K562 (cell line): ENCODE measurements around the gene LRRC8E. TPM values are rescaled to one million over a fixed set of nuclear protein-coding genes. Genes with fewer than 3 reads are reported as not detected.

Source experiments
- ATF7 ChIP-seq: fragments of 450-650 bp; IDR thresholded peaks from 2 replicates; pipeline ENCODE4 v1.7.1; 2014; ENCODE audit warnings: mild to moderate bottlenecking, moderate library complexity
- KLF1 ChIP-seq: fragments of 450-650 bp; IDR thresholded peaks from 2 replicates; pipeline ENCODE4 v1.6.1; 2016; ENCODE audit warnings: missing genetic modification characterization, missing compliant biosample characterization
- KLF13 ChIP-seq: fragments of 450-650 bp; IDR thresholded peaks from 2 replicates; pipeline ENCODE4 v1.6.1; 2016; ENCODE audit warnings: missing genetic modification characterization, low read depth, mild to moderate bottlenecking, missing compliant biosample characterization, moderate library complexity, borderline replicate concordance
- MAFG ChIP-seq: fragments of 450-650 bp; conservative IDR thresholded peaks from 2 replicates; pipeline ENCODE4 v1.6.1; 2016; ENCODE audit warnings: missing genetic modification characterization, missing compliant biosample characterization
- MEIS2 ChIP-seq: fragments of 450-650 bp; IDR thresholded peaks from 2 replicates; pipeline ENCODE4 v1.6.1; 2014; ENCODE audit warnings: mild to moderate bottlenecking; ENCODE audit not compliant: partially characterized antibody
- MTA2 ChIP-seq: fragments of 450-650 bp; IDR thresholded peaks from 2 replicates; pipeline ENCODE4 v1.6.1; 2016; ENCODE audit warnings: low read depth
- NELFE ChIP-seq: IDR thresholded peaks from 2 replicates; pipeline ENCODE4 v1.6.1; 2011; ENCODE audit warnings: mild to moderate bottlenecking; ENCODE audit not compliant: insufficient read depth, insufficient read length
- NFATC3 ChIP-seq: fragments of 450-650 bp; IDR thresholded peaks from 2 replicates; pipeline ENCODE4 v1.6.1; 2017; ENCODE audit warnings: mild to moderate bottlenecking
- SMARCA5 ChIP-seq: fragments of 450-650 bp; IDR thresholded peaks from 2 replicates; pipeline ENCODE4 v1.6.1; 2016
- SRF ChIP-seq, 2 experiments: fragments of 250-450, 450-650 bp in 1 of 2; sonication (Bioruptor Pico) in 1 of 2; sonication (generic) in 1 of 2; formaldehyde crosslinking; IDR thresholded peaks; 2 replicates each; pipeline versions ENCODE4 v1.5.0 to v1.5.1; 2020 to 2022; ENCODE audit warnings: mild to moderate bottlenecking in 1 of 2, missing genetic modification reagents in 1 of 2
- SUPT5H ChIP-seq: fragments of 450-650 bp; IDR thresholded peaks from 2 replicates; pipeline ENCODE4 v1.6.1; 2016
- TFE3 ChIP-seq: fragments of 450-650 bp; formaldehyde crosslinking; IDR thresholded peaks from 2 replicates; pipeline ENCODE4 v1.4.0; 2020; ENCODE audit warnings: mild to moderate bottlenecking, mixed read lengths
- TRIM24 ChIP-seq, 2 experiments: fragments of 450-650 bp; IDR thresholded peaks; 2 replicates each; pipeline ENCODE4 v1.6.1; 2016
- ZFP1 ChIP-seq: fragments of 450-650 bp; formaldehyde crosslinking; IDR thresholded peaks from 2 replicates; pipeline ENCODE4 v1.4.0; 2020; ENCODE audit warnings: mild to moderate bottlenecking, mixed read lengths
- ZNF140 ChIP-seq: fragments of 250-450 bp; sonication (Bioruptor Pico); IDR thresholded peaks from 2 replicates; pipeline ENCODE4 v1.8.0; 2021; ENCODE audit warnings: moderate library complexity, mild to moderate bottlenecking, inconsistent platforms
- ZNF184 ChIP-seq: sonication (generic); formaldehyde crosslinking; IDR thresholded peaks from 2 replicates; pipeline ENCODE4 v1.5.0; 2020; ENCODE audit warnings: missing genetic modification reagents
- ZNF253 ChIP-seq: fragments of 250-450 bp; sonication (Bioruptor Pico); conservative IDR thresholded peaks from 2 replicates; pipeline ENCODE4 v1.6.1; 2021; ENCODE audit warnings: mild to moderate bottlenecking
- ZNF263 ChIP-seq: sonication (generic); formaldehyde crosslinking; IDR thresholded peaks from 2 replicates; pipeline ENCODE4 v1.8.0; 2022; ENCODE audit warnings: mild to moderate bottlenecking, missing genetic modification reagents, borderline replicate concordance
- ZNF431 ChIP-seq: sonication (generic); formaldehyde crosslinking; IDR thresholded peaks from 2 replicates; pipeline ENCODE4 v1.8.0; 2022; ENCODE audit warnings: mild to moderate bottlenecking, missing genetic modification reagents
- ZNF589 ChIP-seq: fragments of 200-800 bp; sonication (Bioruptor generic); IDR thresholded peaks from 2 replicates; pipeline ENCODE4 v1.6.1; 2016; ENCODE audit warnings: low read depth, missing genetic modification characterization, missing compliant biosample characterization
- ZNF668 ChIP-seq: fragments of 250-450 bp; sonication (Bioruptor Pico); IDR thresholded peaks from 2 replicates; pipeline ENCODE4 v1.8.0; 2022; ENCODE audit warnings: mild to moderate bottlenecking, inconsistent platforms
- polyA plus RNA-seq, 8 experiments: library from polyadenylated mRNA; depleted of rRNA in 4 of 8; stranded (reverse) in 5 of 8; unstranded in 3 of 8; fragments of >200 nt; fragmentation: Nextera tagmentation in 2 of 8; fragmentation: Illumina TruSeq in 1 of 8; extraction: Ambion mirVana in 2 of 8; extraction: Trizol in 1 of 8; gene quantifications; 2 replicates each; pipeline versions ENCODE4 v1.2.1 to v1.2.3, GENCODE V29; 2011 to 2014; ENCODE audit warnings: inconsistent platforms in 1 of 8, missing spikeins in 1 of 8
- total RNA-seq, 7 experiments: library from RNA; depleted of rRNA in 6 of 7; stranded (reverse); fragments of >200 nt in 6 of 7; fragmentation: Illumina TruSeq in 2 of 7; extraction: Trizol in 2 of 7; gene quantifications; 2 replicates each; pipeline versions ENCODE4 v1.2.1 to v1.2.3, GENCODE V29; 2011 to 2021; ENCODE audit warnings: low replicate concordance in 1 of 7
- TF ChIP-seq, protein P1 (sequence below): fragments of 450-650 bp; IDR thresholded peaks from 2 replicates; pipeline ENCODE4 v1.6.1; 2018; ENCODE audit not compliant: partially characterized antibody
- TF ChIP-seq, protein P2 (sequence below): fragments of 450-650 bp; conservative IDR thresholded peaks from 2 replicates; pipeline ENCODE4 v1.6.1; 2016; ENCODE audit warnings: missing genetic modification characterization, low read depth, mild to moderate bottlenecking, missing compliant biosample characterization, moderate library complexity

Gene LRRC8E
- total and polyA plus RNA-seq, 9 of the 15 experiments (the other 6 are each of a cell fraction or from before 2014, with no cell fraction given), result 0.08 to 5.7 (median 3.5) TPM; not detected in 1

- TF ChIP-seq NFATC3, result no peak
- TF ChIP-seq SRF (CRISPR knock-in tag; IDR thresholded peaks at IDR 0.05), result 0 out of 4 replicates have a peak, but pooled peaks of 1 of the 2 experiments have one; percentile 46
- peak; percentile 55; the same call in 1 of the 2 replicates for TF ChIP-seq ZNF263 (CRISPR knock-in tag)
- TF ChIP-seq ZFP1, result no peak
- TF ChIP-seq ZNF589 (CRISPR knock-in tag), result no peak
- TF ChIP-seq TRIM24 (IDR thresholded peaks at IDR 0.05), result no peak
- TF ChIP-seq TFE3, result no peak
- no peak for TF ChIP-seq ZNF184 (CRISPR knock-in tag)
- TF ChIP-seq ZNF140 (CRISPR knock-in tag), result no peak
- no peak for TF ChIP-seq ZNF431 (CRISPR knock-in tag)
- no peak for TF ChIP-seq ZNF668 (CRISPR knock-in tag)
- no peak for TF ChIP-seq SMARCA5
- TF ChIP-seq NELFE, result no peak
- TF ChIP-seq KLF1 (tag), result no peak
- no peak for TF ChIP-seq MTA2
- no peak for TF ChIP-seq MEIS2
- TF ChIP-seq, protein P1, sequence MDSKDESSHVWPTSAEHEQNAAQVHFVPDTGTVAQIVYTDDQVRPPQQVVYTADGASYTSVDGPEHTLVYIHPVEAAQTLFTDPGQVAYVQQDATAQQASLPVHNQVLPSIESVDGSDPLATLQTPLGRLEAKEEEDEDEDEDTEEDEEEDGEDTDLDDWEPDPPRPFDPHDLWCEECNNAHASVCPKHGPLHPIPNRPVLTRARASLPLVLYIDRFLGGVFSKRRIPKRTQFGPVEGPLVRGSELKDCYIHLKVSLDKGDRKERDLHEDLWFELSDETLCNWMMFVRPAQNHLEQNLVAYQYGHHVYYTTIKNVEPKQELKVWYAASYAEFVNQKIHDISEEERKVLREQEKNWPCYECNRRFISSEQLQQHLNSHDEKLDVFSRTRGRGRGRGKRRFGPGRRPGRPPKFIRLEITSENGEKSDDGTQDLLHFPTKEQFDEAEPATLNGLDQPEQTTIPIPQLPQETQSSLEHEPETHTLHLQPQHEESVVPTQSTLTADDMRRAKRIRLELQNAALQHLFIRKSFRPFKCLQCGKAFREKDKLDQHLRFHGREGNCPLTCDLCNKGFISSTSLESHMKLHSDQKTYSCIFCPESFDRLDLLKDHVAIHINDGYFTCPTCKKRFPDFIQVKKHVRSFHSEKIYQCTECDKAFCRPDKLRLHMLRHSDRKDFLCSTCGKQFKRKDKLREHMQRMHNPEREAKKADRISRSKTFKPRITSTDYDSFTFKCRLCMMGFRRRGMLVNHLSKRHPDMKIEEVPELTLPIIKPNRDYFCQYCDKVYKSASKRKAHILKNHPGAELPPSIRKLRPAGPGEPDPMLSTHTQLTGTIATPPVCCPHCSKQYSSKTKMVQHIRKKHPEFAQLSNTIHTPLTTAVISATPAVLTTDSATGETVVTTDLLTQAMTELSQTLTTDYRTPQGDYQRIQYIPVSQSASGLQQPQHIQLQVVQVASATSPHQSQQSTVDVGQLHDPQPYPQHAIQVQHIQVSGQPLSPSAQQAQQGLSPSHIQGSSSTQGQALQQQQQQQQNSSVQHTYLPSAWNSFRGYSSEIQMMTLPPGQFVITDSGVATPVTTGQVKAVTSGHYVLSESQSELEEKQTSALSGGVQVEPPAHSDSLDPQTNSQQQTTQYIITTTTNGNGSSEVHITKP, result no peak
- TF ChIP-seq ATF7, result peak; percentile 45; the same call in 1 of the 2 replicates
- no peak for TF ChIP-seq SUPT5H
- TF ChIP-seq, protein P2, sequence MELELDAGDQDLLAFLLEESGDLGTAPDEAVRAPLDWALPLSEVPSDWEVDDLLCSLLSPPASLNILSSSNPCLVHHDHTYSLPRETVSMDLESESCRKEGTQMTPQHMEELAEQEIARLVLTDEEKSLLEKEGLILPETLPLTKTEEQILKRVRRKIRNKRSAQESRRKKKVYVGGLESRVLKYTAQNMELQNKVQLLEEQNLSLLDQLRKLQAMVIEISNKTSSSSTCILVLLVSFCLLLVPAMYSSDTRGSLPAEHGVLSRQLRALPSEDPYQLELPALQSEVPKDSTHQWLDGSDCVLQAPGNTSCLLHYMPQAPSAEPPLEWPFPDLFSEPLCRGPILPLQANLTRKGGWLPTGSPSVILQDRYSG, result no peak
- peak; percentile 90 for TF ChIP-seq KLF13
- no peak for TF ChIP-seq MAFG (tag)
- TF ChIP-seq ZNF253 (CRISPR knock-in tag), result no peak
These were observed 35.2 kb upstream of the LRRC8E start (continued) for GRCh38 chr19:7852851-7853769.
